Osteoblast (primary cell): ENCODE measurements around the gene PUS3. TPM values are rescaled to one million over a fixed set of nuclear protein-coding genes. Genes with fewer than 3 reads are reported as not detected.

ENCODE experiments used
- DNase-seq: peaks from one replicate; pipeline ENCODE4 v3.0.0; 2011; ENCODE audit warnings: low spot score, mixed read lengths; ENCODE audit not compliant: insufficient read length; ENCODE audit errors: missing footprints
- H2AFZ ChIP-seq: 2 replicates; pipeline ENCODE4 v1.6.0; 2011; ENCODE audit warnings: mild to moderate bottlenecking, low read length
- H3K27ac ChIP-seq: 2 replicates; pipeline ENCODE4 v1.5.1; 2011; ENCODE audit warnings: mild to moderate bottlenecking, low read depth, low read length, moderate library complexity
- H3K27me3 ChIP-seq: 2 replicates; pipeline ENCODE4 v1.6.0; 2012; ENCODE audit warnings: mild to moderate bottlenecking, control low read depth, inconsistent platforms, low read length, moderate library complexity; ENCODE audit not compliant: insufficient read depth
- H3K36me3 ChIP-seq: 2 replicates; pipeline ENCODE4 v1.5.1; 2011; ENCODE audit warnings: mild to moderate bottlenecking, low read length, control low read depth, moderate library complexity; ENCODE audit not compliant: insufficient read depth
- H3K4me1 ChIP-seq: 2 replicates; pipeline ENCODE4 v1.5.1; 2011; ENCODE audit warnings: mild to moderate bottlenecking, low read length, control low read depth, moderate library complexity; ENCODE audit not compliant: insufficient read depth
- H3K4me2 ChIP-seq: 2 replicates; pipeline ENCODE4 v1.6.0; 2011; ENCODE audit warnings: mild to moderate bottlenecking, low read length; ENCODE audit not compliant: insufficient read depth
- H3K4me3 ChIP-seq: fragments of 200-600 bp; sonication (generic); 3 replicates; pipeline ENCODE4 v1.5.1; 2012; ENCODE audit warnings: mild to moderate bottlenecking, low read length, inconsistent platforms; ENCODE audit not compliant: insufficient read depth
- H3K79me2 ChIP-seq: 2 replicates; pipeline ENCODE4 v1.6.0; 2012; ENCODE audit warnings: mild to moderate bottlenecking, low read length, control low read depth, inconsistent platforms; ENCODE audit not compliant: insufficient read depth
- H3K9me3 ChIP-seq: 2 replicates; pipeline ENCODE4 v1.5.1; 2011; ENCODE audit warnings: low read depth, low read length, control low read depth
- H4K20me1 ChIP-seq: 2 replicates; pipeline ENCODE4 v1.6.0; 2012; ENCODE audit warnings: mild to moderate bottlenecking, low read length, control low read depth; ENCODE audit not compliant: insufficient read depth
- CTCF ChIP-seq: IDR thresholded peaks from 2 replicates; pipeline ENCODE4 v1.5.1; 2011; ENCODE audit warnings: mild to moderate bottlenecking, low read depth, low read length, moderate library complexity; ENCODE audit errors: extremely low read depth
- total RNA-seq: library from RNA; depleted of rRNA; stranded (reverse); fragments of >200 nt; gene quantifications from 2 replicates; pipeline ENCODE4 v1.2.3, GENCODE V29; 2012

PUS3 gene
- total RNA-seq, 1 donor, result 14.1 TPM

- Histone ChIP-seq H3K4me3 (no peak overlapping the region), H3K79me2 (no peaks in the 10 kb centered on the region), H2AFZ (no peak overlapping the region), H3K4me2 (no peak overlapping the region), H3K27me3 (peaks cover 35% of the 10 kb centered on the region), H3K36me3 (no peaks in the 10 kb centered on the region), H3K27ac (no peak overlapping the region), H4K20me1 (no peaks in the 10 kb centered on the region), H3K4me1 (no peaks in the 10 kb centered on the region), H3K9me3 (no peaks in the 10 kb centered on the region)
- DNase-seq, result no peak
- no peak for TF ChIP-seq CTCF
Measured at GRCh38 chr11:125932301-125932700, 29.3 kb upstream of the PUS3 start.

- TF ChIP-seq CTCF, result no peak
- H3K4me1 ChIP-seq, result no peaks in the 10 kb centered on the region
- peaks cover 40% of the 10 kb centered on the region for H3K27me3 ChIP-seq
- no peaks in the 10 kb centered on the region for H3K36me3 ChIP-seq
- no peaks in the 10 kb centered on the region for H3K9me3 ChIP-seq
- H3K4me3 ChIP-seq, result no peak overlapping the region
- no peak for DNase-seq
- no peak overlapping the region for H3K4me2 ChIP-seq
- H2AFZ ChIP-seq, result no peak overlapping the region
- H3K27ac ChIP-seq, result no peak overlapping the region
- no peaks in the 10 kb centered on the region for H3K79me2 ChIP-seq
- no peaks in the 10 kb centered on the region for H4K20me1 ChIP-seq
Measured at GRCh38 chr11:125931668-125932067, 28.7 kb upstream of the PUS3 start.

GRCh38 chr11:125931116-125931515 lies 28.1 kb upstream of the PUS3 start:
- Histone ChIP-seq H3K27me3 (peaks cover 42% of the 10 kb centered on the region), H3K9me3 (no peaks in the 10 kb centered on the region), H3K27ac (no peak overlapping the region), H3K36me3 (no peaks in the 10 kb centered on the region), H3K4me2 (no peak overlapping the region), H4K20me1 (no peaks in the 10 kb centered on the region), H3K4me1 (no peaks in the 10 kb centered on the region), H2AFZ (no peak overlapping the region), H3K79me2 (no peaks in the 10 kb centered on the region), H3K4me3 (no peak overlapping the region)
- no peak for TF ChIP-seq CTCF
- no peak for DNase-seq

DNA sequence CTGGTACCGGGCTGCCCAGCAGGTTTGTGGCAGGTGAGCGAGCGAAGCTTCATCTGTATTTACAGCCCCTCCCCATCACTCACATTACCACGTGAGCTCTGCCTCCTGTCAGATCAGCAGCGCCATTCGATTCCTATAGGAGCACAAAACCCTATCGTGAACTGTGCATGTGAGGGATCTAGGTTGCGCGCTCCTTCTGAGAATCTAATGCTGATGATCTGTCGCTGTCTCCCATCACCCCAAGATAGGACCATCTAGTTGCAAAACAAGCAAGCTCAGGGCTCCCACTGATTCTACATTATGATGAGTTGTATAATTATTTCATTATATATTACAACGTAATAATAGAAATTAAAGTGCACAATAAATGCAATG lies 27.1 kb upstream of the PUS3 start:
- H3K4me3 ChIP-seq, result no peak overlapping the region
- TF ChIP-seq CTCF, result no peak

More for the DNA sequence above, 27.1 kb upstream of the PUS3 start:
- H3K27ac ChIP-seq, result no peak overlapping the region
- H3K27me3 ChIP-seq, result peaks cover 46% of the 10 kb centered on the region
- H3K4me2 ChIP-seq, result no peak overlapping the region
- no peaks in the 10 kb centered on the region for H3K79me2 ChIP-seq
- H4K20me1 ChIP-seq, result no peaks in the 10 kb centered on the region
- H3K36me3 ChIP-seq, result no peaks in the 10 kb centered on the region
- no peak overlapping the region for H2AFZ ChIP-seq
- H3K4me1 ChIP-seq, result no peaks in the 10 kb centered on the region
- no peak for DNase-seq
- H3K9me3 ChIP-seq, result no peaks in the 10 kb centered on the region
